ENCODE results near the gene MBNL2. TPM values are rescaled to one million over a fixed set of nuclear protein-coding genes. Genes with fewer than 3 reads are reported as not detected.
A peak's percentile ranks its signal among the peaks of the same experiment; 100 is the strongest.

MBNL2 gene
- total RNA-seq, 2 experiments from 2014 or later = 15.8 to 16.1 TPM

DNA sequence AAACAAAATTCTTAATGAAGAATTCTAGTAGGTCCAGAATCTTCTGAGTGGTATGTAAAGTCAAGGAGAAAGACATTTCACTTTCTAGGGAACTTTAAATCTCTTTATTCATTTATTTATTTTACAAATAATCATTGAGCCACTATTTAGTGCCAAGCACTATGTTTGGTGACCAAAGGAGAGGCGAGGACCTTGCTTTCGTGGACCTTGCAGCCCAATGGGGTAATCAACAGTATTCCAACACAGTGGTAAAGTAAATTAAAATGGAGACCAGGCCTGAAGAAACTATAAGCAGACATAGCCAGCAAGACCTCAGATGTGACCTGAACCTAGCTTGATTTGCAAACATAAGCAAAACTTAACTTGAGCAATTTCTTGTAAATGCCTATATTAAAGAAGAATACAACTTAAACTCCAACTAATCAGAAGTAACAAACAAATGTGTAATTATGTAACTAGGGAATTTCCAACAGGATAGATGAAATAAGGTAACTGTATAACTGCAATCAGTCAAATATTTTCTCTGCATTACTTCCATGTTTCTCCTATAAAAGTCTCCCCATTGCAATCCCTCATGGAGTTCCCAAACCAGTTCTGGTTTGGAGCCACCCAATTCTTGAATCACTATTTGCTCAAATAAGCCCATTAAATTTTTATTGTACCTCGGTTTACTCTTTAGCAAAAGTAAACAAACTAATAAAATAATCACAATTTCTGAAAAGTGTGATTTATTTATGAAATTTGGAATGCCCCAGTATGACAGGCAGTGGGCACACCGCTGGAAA lies 67.6 kb downstream of the MBNL2 start:
- ATAC-seq = no peak
- POLR2A ChIA-PET = no interaction called here
- no peaks in the 10 kb centered on the region for H3K27me3 Mint-ChIP-seq
- no peak for TF ChIP-seq CTCF (IDR thresholded peaks at IDR 0.05)
- DNase-seq = no peak
- peaks cover 11% of the 10 kb centered on the region for H3K36me3 Mint-ChIP-seq (ENCODE audit: low read depth)
- peak overlapping the region; percentile 49 for H3K27ac Mint-ChIP-seq
- intact Hi-C loops (cut with micrococcal nuclease) = loop anchor here (5.0 to 10.0 kb wide), 2 partner anchors 32 to 65 kb away; partner anchors contain the start of gene MBNL2
- CTCF ChIA-PET = no interaction called here
- H3K4me1 Mint-ChIP-seq (ENCODE audit: low read depth) = peaks cover 40% of the 10 kb centered on the region
- H3K9me3 Mint-ChIP-seq = no peaks in the 10 kb centered on the region
- no peak overlapping the region for H3K4me3 Mint-ChIP-seq

- ChIA-PET POLR2A (no interaction called here), CTCF (interaction anchor here (0.9 to 1.8 kb wide), 2 partner anchors 48 to 186 kb away, joined by 3 to 8 read pairs; no protein-coding TSS in a partner anchor)
- no peaks in the 10 kb centered on the region for H3K9me3 Mint-ChIP-seq
- H3K27me3 Mint-ChIP-seq = no peaks in the 10 kb centered on the region
- peaks cover 6% of the 10 kb centered on the region for H3K36me3 Mint-ChIP-seq (ENCODE audit: low read depth)
- H3K27ac Mint-ChIP-seq = no peak overlapping the region
- peaks cover 34% of the 10 kb centered on the region for H3K4me1 Mint-ChIP-seq (ENCODE audit: low read depth)
- TF ChIP-seq CTCF (IDR thresholded peaks at IDR 0.05) = no peak
- no peak for ATAC-seq
- DNase-seq = no peak
- H3K4me3 Mint-ChIP-seq = no peak overlapping the region
- intact Hi-C loops (cut with micrococcal nuclease) = loop anchor here (10.0 kb wide), 1 partner anchor 71 kb away; the partner anchor contains the start of gene MBNL2
Observed at GRCh38 chr13:97295283-97296182, 73.4 kb downstream of the MBNL2 start.

DNA sequence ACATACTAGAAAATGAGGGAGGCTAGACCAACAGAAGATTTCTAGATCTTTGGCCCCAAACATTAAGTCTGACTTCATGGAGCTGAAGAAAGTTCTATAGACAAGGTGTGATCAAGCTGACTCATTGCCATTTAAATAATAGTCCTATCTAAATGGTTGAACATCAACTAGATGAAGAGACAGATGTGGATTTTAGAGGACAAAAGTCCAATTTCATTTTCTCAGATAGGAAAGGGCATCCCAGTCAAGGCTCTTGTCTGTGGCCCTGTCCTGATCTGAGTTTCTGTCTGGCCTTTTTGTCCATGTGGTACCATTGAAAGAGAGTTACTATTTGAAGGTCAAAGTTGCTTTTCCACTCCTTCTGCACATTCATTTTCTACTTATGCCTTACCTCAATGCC lies 74.6 kb downstream of the MBNL2 start:
- no peak for TF ChIP-seq CTCF (IDR thresholded peaks at IDR 0.05)
- DNase-seq = no peak
- peaks cover 29% of the 10 kb centered on the region for H3K4me1 Mint-ChIP-seq (ENCODE audit: low read depth)
- H3K27me3 Mint-ChIP-seq = no peaks in the 10 kb centered on the region
- H3K36me3 Mint-ChIP-seq (ENCODE audit: low read depth) = peaks cover 3% of the 10 kb centered on the region
- ChIA-PET POLR2A (no interaction called here), CTCF (interaction anchor here (1.8 kb wide), 1 partner anchor 187 kb away, joined by 8 read pairs; no protein-coding TSS in a partner anchor)
- no peak overlapping the region for H3K27ac Mint-ChIP-seq
- H3K4me3 Mint-ChIP-seq = no peak overlapping the region
- intact Hi-C loops (cut with micrococcal nuclease) = loop anchor here (10.0 kb wide), 1 partner anchor 72 kb away; the partner anchor contains the start of gene MBNL2
- ATAC-seq = no peak
- no peaks in the 10 kb centered on the region for H3K9me3 Mint-ChIP-seq

- no peaks in the 10 kb centered on the region for H3K9me3 Mint-ChIP-seq
- ChIA-PET CTCF (interaction anchor here (2.3 to 2.6 kb wide), 2 partner anchors 44 to 189 kb away, joined by 6 to 12 read pairs; no protein-coding TSS in a partner anchor), POLR2A (no interaction called here)
- intact Hi-C loops (cut with micrococcal nuclease) = loop anchor here (10.0 kb wide), 1 partner anchor 74 kb away; the partner anchor contains the start of gene MBNL2
- peaks cover 3% of the 10 kb centered on the region for H3K36me3 Mint-ChIP-seq (ENCODE audit: low read depth)
- no peaks in the 10 kb centered on the region for H3K27me3 Mint-ChIP-seq
- no peak for ATAC-seq
- peaks cover 29% of the 10 kb centered on the region for H3K4me1 Mint-ChIP-seq (ENCODE audit: low read depth)
- no peak for DNase-seq
- no peak for TF ChIP-seq CTCF (IDR thresholded peaks at IDR 0.05)
- H3K4me3 Mint-ChIP-seq = no peak overlapping the region
- H3K27ac Mint-ChIP-seq = no peak overlapping the region
Observed at GRCh38 chr13:97298816-97299215, 76.7 kb downstream of the MBNL2 start.
